Nephron (organoid): ENCODE results near the gene DUSP19.

Experiments
- H3K27ac Mint-ChIP-seq, 3 experiments: 2 replicates each; pipeline ENCODE4 v1.8.0; 2020; ENCODE audit warnings: mixed read lengths in 3 of 3, mild to moderate bottlenecking in 2 of 3, moderate library complexity in 1 of 3
- H3K27me3 Mint-ChIP-seq: 2 replicates; pipeline ENCODE4 v1.8.0; 2021; ENCODE audit warnings: low read depth, mild to moderate bottlenecking, moderate library complexity, mixed read lengths
- H3K36me3 Mint-ChIP-seq: 2 replicates; pipeline ENCODE4 v1.8.0; 2020; ENCODE audit warnings: low read depth, mixed read lengths
- H3K4me1 Mint-ChIP-seq: 2 replicates; pipeline ENCODE4 v1.8.0; 2020; ENCODE audit warnings: mixed read lengths
- H3K4me3 Mint-ChIP-seq, 3 experiments: 2 replicates each; pipeline ENCODE4 v1.8.0; 2020; ENCODE audit warnings: mild to moderate bottlenecking in 3 of 3, mixed read lengths in 3 of 3, moderate library complexity in 2 of 3
- H3K9me3 Mint-ChIP-seq: 2 replicates; pipeline ENCODE4 v1.8.0; 2020; ENCODE audit warnings: mixed read lengths
- TF ChIP-seq, protein P1 (sequence below), 3 experiments: fragments of 200-600 bp; sonication (generic); IDR thresholded peaks; one replicate each; pipeline ENCODE4 v1.5.0; 2021; ENCODE audit warnings: antibody characterized with exemption in 3 of 3; ENCODE audit not compliant: unreplicated experiment in 3 of 3

Gene DUSP19

DNA sequence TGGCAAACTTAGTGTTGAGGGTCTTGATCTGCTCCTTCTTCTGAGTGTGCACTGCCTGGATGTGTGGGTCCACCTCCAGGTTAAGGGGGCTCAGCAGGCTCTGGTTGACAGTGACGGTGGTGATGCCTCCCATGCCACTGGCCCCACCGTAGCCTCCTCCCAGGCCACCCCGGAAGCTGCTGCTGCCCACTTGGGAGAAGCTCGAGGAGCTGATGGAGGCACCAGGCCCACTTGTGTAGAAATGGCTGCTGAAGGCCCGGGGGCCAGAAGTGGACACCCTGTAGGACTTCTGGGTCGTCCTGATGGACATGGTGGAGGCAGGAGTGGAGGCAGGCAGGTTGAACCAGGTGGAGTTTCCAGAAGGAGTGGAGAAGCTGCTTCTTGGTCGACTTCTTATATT, 6.4 kb upstream of the DUSP19 start:
- TF ChIP-seq, protein P1, sequence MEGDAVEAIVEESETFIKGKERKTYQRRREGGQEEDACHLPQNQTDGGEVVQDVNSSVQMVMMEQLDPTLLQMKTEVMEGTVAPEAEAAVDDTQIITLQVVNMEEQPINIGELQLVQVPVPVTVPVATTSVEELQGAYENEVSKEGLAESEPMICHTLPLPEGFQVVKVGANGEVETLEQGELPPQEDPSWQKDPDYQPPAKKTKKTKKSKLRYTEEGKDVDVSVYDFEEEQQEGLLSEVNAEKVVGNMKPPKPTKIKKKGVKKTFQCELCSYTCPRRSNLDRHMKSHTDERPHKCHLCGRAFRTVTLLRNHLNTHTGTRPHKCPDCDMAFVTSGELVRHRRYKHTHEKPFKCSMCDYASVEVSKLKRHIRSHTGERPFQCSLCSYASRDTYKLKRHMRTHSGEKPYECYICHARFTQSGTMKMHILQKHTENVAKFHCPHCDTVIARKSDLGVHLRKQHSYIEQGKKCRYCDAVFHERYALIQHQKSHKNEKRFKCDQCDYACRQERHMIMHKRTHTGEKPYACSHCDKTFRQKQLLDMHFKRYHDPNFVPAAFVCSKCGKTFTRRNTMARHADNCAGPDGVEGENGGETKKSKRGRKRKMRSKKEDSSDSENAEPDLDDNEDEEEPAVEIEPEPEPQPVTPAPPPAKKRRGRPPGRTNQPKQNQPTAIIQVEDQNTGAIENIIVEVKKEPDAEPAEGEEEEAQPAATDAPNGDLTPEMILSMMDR (IDR thresholded peaks at IDR 0.05; ENCODE audit: unreplicated experiment in 3 of 3) = no peak
- Mint-ChIP-seq H3K27ac (no peak overlapping the region), H3K36me3 (no peaks in the 10 kb centered on the region), H3K4me1 (no peaks in the 10 kb centered on the region), H3K27me3 (no peaks in the 10 kb centered on the region), H3K9me3 (peaks cover 3% of the 10 kb centered on the region), H3K4me3 (no peak overlapping the region)

DNA sequence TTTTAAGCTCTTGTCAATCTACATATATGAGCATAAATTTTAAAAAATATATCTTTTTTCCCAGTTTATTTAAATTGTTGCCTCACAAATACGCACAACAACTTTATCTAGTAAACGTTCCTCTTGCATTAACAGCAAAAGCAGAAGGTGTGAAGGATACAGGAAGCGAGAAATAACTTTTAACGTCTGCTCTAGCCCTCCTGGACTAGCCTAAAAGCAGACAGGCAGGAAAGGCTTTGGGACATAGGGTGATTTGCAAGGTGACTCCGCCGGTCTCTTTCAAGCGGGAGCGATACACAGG, 434 bp upstream of the DUSP19 start:
- peaks cover 5% of the 10 kb centered on the region for H3K4me1 Mint-ChIP-seq

DNA sequence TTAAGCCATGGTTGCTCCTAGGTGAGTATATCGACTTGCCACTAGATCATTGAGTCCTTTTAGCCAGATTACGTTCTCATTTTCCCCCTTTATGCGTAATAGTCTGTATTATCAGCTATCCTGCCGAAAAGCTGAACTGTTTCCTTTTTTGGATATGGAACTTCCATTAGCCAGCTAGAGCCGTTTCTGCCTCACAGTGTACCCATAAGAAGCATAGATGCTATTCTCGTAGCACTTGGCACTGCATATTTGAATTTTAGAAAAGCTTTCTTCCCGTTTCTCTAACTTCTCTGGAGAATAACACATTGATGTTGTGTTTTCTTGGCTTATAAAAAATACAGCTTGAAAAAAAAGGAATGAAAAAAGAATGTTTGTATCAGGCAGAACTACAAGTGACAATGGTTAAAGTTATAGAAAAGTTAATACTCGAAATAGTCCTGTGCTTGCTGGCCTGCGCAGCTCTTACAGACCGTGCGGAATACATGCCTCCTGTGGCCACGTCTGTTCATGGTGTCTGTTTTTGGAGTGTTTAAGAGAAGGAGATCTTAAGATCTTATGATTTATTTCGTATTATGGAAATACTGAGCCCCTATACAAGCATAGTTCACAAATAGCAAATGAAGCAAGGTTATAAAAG, 710 bp downstream of the DUSP19 start:
- Mint-ChIP-seq H3K27ac (peak overlapping the region; percentile 94 to 97 (median 95)), H3K9me3 (no peaks in the 10 kb centered on the region), H3K27me3 (no peaks in the 10 kb centered on the region), H3K36me3 (no peaks in the 10 kb centered on the region), H3K4me3 (peak overlapping the region; percentile 90 to 97 (median 92)), H3K4me1 (peaks cover 5% of the 10 kb centered on the region)
- TF ChIP-seq, protein P1 (IDR thresholded peaks at IDR 0.05; ENCODE audit: unreplicated experiment in 3 of 3) = no peak

More for the DNA sequence above, 434 bp upstream of the DUSP19 start:
- Mint-ChIP-seq H3K27me3 (no peaks in the 10 kb centered on the region), H3K27ac (peak overlapping the region; percentile 94 to 97 (median 95)), H3K9me3 (no peaks in the 10 kb centered on the region), H3K36me3 (no peaks in the 10 kb centered on the region), H3K4me3 (peak overlapping the region; percentile 90 to 97 (median 92))
- TF ChIP-seq, protein P1 (IDR thresholded peaks at IDR 0.05; ENCODE audit: unreplicated experiment in 3 of 3) = no peak

DNA sequence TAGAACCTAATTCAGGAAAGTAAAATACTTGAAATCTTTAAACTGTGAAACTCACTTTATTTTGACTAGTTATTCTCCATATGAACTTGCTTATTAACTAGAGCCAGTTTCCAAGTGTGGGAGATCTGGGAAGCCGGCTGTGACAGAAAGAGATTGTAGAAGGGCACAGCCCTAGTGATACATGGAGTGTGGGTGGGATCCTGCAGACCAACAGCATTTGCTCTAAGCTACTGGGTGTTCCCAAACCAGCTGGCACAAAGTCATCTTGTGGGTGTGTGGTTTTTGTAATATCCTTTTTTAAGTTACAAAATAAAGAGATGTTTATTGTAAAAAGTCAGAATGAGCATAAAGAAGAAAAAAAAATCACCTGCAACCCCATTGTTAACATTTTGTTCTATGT, 3.4 kb downstream of the DUSP19 start:
- Mint-ChIP-seq H3K36me3 (no peaks in the 10 kb centered on the region), H3K9me3 (no peaks in the 10 kb centered on the region), H3K4me3 (no peak overlapping the region), H3K27ac (no peak overlapping the region), H3K4me1 (peaks cover 5% of the 10 kb centered on the region), H3K27me3 (no peaks in the 10 kb centered on the region)
- TF ChIP-seq, protein P1 (IDR thresholded peaks at IDR 0.05; ENCODE audit: unreplicated experiment in 3 of 3) = no peak

DNA sequence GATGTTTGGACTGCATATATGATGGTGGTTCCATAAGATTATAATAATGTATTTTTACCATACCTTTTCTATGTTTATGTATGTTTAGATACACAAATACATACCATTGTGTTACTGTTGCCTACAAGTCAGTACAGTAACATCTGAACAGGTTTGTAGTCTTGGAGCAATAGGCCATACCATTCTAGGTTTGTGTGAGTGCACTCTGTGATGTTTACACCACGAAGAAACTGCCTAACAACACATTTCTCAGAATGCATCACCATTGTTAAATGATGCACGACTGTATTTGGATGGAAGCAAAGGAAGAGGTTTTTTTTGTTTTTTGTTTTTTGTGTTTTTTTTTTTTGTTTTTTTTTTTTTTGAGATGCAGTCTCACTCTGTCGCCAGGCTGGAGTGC, 9.5 kb downstream of the DUSP19 start:
- H3K9me3 Mint-ChIP-seq = no peaks in the 10 kb centered on the region
- TF ChIP-seq, protein P1 (IDR thresholded peaks at IDR 0.05; ENCODE audit: unreplicated experiment in 3 of 3) = no peak
- H3K4me1 Mint-ChIP-seq = no peaks in the 10 kb centered on the region
- no peaks in the 10 kb centered on the region for H3K36me3 Mint-ChIP-seq
- no peaks in the 10 kb centered on the region for H3K27me3 Mint-ChIP-seq
- no peak overlapping the region for H3K4me3 Mint-ChIP-seq
- no peak overlapping the region for H3K27ac Mint-ChIP-seq

DNA sequence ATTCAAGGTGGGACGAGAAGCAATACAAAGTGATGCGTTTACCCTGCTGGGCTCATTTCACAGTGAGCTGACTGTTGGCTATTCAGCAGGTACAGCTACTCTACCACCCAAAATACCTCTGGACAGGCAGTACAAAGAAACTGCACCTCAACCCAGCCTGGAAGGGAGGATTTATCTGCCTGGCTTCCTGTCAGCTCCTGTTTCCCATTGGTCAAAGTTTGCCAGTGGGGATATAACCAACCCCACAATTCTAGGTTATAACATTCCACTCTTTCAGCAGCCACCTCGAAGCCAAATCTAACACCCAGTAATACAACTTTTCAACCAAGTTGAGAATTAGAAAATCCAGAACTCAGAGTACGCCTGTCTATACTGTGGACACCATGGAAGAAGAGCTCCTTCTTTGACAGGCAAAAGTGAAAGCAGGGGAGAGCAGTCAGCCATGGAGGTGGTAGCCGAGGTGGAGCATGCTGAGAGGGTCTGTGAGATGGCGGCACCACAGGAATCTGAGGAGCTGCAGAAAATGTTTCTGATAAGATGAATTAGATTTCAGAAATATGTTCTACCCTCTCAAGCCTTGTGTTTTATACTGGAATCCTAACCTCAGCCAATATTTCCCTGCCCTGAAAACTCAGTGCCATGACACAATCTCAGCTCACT, 10.8 kb downstream of the DUSP19 start:
- Mint-ChIP-seq H3K27me3 (no peaks in the 10 kb centered on the region), H3K4me3 (no peak overlapping the region), H3K36me3 (no peaks in the 10 kb centered on the region), H3K4me1 (no peaks in the 10 kb centered on the region), H3K9me3 (no peaks in the 10 kb centered on the region), H3K27ac (no peak overlapping the region)
- TF ChIP-seq, protein P1 (IDR thresholded peaks at IDR 0.05; ENCODE audit: unreplicated experiment in 3 of 3) = no peak
